ENCODE data around the gene CREBBP.

DNA sequence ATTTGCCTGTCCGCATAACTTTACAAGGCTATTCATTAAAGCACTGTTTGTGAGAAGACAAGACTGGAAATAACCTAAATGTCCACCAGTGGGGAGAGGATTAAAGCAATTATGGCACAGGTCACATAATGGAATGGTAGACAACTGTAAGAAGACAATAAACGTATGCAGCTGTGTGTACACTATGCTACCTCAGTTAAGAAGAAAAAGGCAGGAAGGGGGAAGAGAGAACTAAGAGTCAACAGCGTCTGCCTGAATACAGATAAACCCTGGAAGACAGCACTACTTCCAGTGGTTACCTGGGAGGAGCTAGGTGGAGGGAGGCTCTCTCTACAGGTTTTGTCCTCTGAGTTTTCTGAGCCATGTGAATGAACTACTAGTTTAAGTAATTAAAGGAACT is 15.3 kb downstream of the CREBBP start:
- TF ChIP-seq, protein P1, sequence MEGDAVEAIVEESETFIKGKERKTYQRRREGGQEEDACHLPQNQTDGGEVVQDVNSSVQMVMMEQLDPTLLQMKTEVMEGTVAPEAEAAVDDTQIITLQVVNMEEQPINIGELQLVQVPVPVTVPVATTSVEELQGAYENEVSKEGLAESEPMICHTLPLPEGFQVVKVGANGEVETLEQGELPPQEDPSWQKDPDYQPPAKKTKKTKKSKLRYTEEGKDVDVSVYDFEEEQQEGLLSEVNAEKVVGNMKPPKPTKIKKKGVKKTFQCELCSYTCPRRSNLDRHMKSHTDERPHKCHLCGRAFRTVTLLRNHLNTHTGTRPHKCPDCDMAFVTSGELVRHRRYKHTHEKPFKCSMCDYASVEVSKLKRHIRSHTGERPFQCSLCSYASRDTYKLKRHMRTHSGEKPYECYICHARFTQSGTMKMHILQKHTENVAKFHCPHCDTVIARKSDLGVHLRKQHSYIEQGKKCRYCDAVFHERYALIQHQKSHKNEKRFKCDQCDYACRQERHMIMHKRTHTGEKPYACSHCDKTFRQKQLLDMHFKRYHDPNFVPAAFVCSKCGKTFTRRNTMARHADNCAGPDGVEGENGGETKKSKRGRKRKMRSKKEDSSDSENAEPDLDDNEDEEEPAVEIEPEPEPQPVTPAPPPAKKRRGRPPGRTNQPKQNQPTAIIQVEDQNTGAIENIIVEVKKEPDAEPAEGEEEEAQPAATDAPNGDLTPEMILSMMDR (IDR thresholded peaks at IDR 0.05): no peak
- no peak for TF ChIP-seq EP300 (IDR thresholded peaks at IDR 0.05)
